Neural cell (in vitro differentiated cells): ENCODE data around the gene MUC12. TPM values are rescaled to one million over a fixed set of nuclear protein-coding genes. Genes with fewer than 3 reads are reported as not detected.

Source experiments
- H2AFZ ChIP-seq: fragments of 200-600, 300-800 bp; sonication (generic), shearing (Covaris generic); 2 replicates; pipeline ENCODE4 v1.6.0; 2014; ENCODE audit warnings: low read depth, mild to moderate bottlenecking, antibody characterized with exemption, low read length, moderate library complexity
- H3F3A ChIP-seq: fragments of 200-600 bp; shearing (Covaris generic); 2 replicates; pipeline ENCODE4 v1.6.1; 2016; ENCODE audit warnings: mild to moderate bottlenecking, moderate library complexity, mixed read lengths, antibody characterized with exemption, low read length; ENCODE audit not compliant: insufficient read depth, poor library complexity, severe bottlenecking
- H3K27ac ChIP-seq: fragments of 200-600, 300-800 bp; sonication (generic), shearing (Covaris generic); 2 replicates; pipeline ENCODE4 v1.5.1; 2014; ENCODE audit warnings: mild to moderate bottlenecking, low read length, moderate library complexity
- H3K27me3 ChIP-seq: fragments of 300-800, 200-600 bp; sonication (generic), shearing (Covaris generic); 2 replicates; pipeline ENCODE4 v1.6.0; 2014; ENCODE audit warnings: mild to moderate bottlenecking, low read depth, low read length, moderate library complexity; ENCODE audit not compliant: insufficient read depth
- H3K36me3 ChIP-seq: fragments of 300-800, 200-600 bp; sonication (generic), shearing (Covaris generic); 2 replicates; pipeline ENCODE4 v1.5.1; 2014; ENCODE audit warnings: mild to moderate bottlenecking, antibody characterized with exemption, low read length, moderate library complexity; ENCODE audit not compliant: insufficient read depth
- H3K4me2 ChIP-seq: fragments of 300-800, 200-600 bp; sonication (generic), shearing (Covaris generic); 2 replicates; pipeline ENCODE4 v1.6.0; 2014; ENCODE audit warnings: mild to moderate bottlenecking, low read length
- H3K4me3 ChIP-seq: fragments of 300-800, 200-600 bp; sonication (generic), shearing (Covaris generic); 2 replicates; pipeline ENCODE4 v1.5.1; 2014; ENCODE audit warnings: mild to moderate bottlenecking, low read length, moderate library complexity
- H3K79me2 ChIP-seq: fragments of 200-600 bp; shearing (Covaris generic); replicated peaks from 2 replicates; pipeline ENCODE4 v1.6.0; 2014; ENCODE audit warnings: mild to moderate bottlenecking, low read length, moderate library complexity; ENCODE audit not compliant: insufficient read depth
- H3K9ac ChIP-seq: fragments of 300-800, 200-600 bp; sonication (generic), shearing (Covaris generic); 2 replicates; pipeline ENCODE4 v1.6.1; 2016; ENCODE audit warnings: mild to moderate bottlenecking, low read length, mixed read lengths
- H3K9me2 ChIP-seq: fragments of 200-600 bp; shearing (Covaris generic); 2 replicates; pipeline ENCODE4 v1.6.1; 2016; ENCODE audit warnings: mild to moderate bottlenecking, low read length, mixed read lengths; ENCODE audit not compliant: insufficient read depth
- H3K9me3 ChIP-seq: fragments of 200-600, 300-800 bp; sonication (generic), shearing (Covaris generic); 2 replicates; pipeline ENCODE4 v1.6.1; 2016; ENCODE audit warnings: mild to moderate bottlenecking, mixed run types, low read length, moderate library complexity, mixed read lengths
- H4K20me1 ChIP-seq: fragments of 200-600 bp; shearing (Covaris generic); 2 replicates; pipeline ENCODE4 v1.6.1; 2016; ENCODE audit warnings: mild to moderate bottlenecking, mixed run types; ENCODE audit not compliant: insufficient read depth
- EP300 ChIP-seq: fragments of 450-650 bp; conservative IDR thresholded peaks from 2 replicates; pipeline ENCODE4 v1.6.1; 2014; ENCODE audit warnings: antibody characterized with exemption, mild to moderate bottlenecking, moderate library complexity; ENCODE audit not compliant: poor library complexity, severe bottlenecking
- EZH2 ChIP-seq: fragments of 200-600, 300-800 bp; shearing (Covaris generic), sonication (generic); IDR thresholded peaks from 2 replicates; pipeline ENCODE4 v1.6.1; 2014; ENCODE audit warnings: antibody characterized with exemption, low read length, borderline replicate concordance, mild to moderate bottlenecking; ENCODE audit not compliant: insufficient read depth, poor library complexity, severe bottlenecking
- MXI1 ChIP-seq: fragments of 450-650 bp; conservative IDR thresholded peaks from 2 replicates; pipeline ENCODE4 v1.6.1; 2014; ENCODE audit warnings: antibody characterized with exemption, mild to moderate bottlenecking; ENCODE audit not compliant: poor library complexity, severe bottlenecking
- POLR2AphosphoS5 ChIP-seq: IDR thresholded peaks from 2 replicates; pipeline ENCODE4 v1.6.1; 2012
- RAD21 ChIP-seq: fragments of 450-650 bp; conservative IDR thresholded peaks from 2 replicates; pipeline ENCODE4 v1.6.1; 2014; ENCODE audit warnings: antibody characterized with exemption, mild to moderate bottlenecking, moderate library complexity
- REST ChIP-seq: IDR thresholded peaks from 2 replicates; pipeline ENCODE4 v1.6.1; 2012; ENCODE audit warnings: borderline replicate concordance
- SMC3 ChIP-seq: fragments of 450-650 bp; conservative IDR thresholded peaks from 2 replicates; pipeline ENCODE4 v1.6.1; 2014; ENCODE audit warnings: antibody characterized with exemption, mild to moderate bottlenecking, moderate library complexity; ENCODE audit not compliant: poor library complexity
- TAF1 ChIP-seq: IDR thresholded peaks from 2 replicates; pipeline ENCODE4 v1.6.1; 2012; ENCODE audit warnings: low read depth
- polyA plus RNA-seq: library from polyadenylated mRNA; depleted of rRNA; stranded (reverse); fragments of >200 nt; gene quantifications from 2 replicates; pipeline ENCODE4 v1.2.3, GENCODE V29; 2014
- TF ChIP-seq, protein P1 (sequence below): fragments of 450-650 bp; IDR thresholded peaks from 2 replicates; pipeline ENCODE4 v1.5.1; 2014; ENCODE audit warnings: antibody characterized with exemption, mild to moderate bottlenecking, moderate library complexity; ENCODE audit not compliant: poor library complexity, severe bottlenecking

The MUC12 gene
- polyA plus RNA-seq, 1 donor from 2014 or later, result not detected

DNA sequence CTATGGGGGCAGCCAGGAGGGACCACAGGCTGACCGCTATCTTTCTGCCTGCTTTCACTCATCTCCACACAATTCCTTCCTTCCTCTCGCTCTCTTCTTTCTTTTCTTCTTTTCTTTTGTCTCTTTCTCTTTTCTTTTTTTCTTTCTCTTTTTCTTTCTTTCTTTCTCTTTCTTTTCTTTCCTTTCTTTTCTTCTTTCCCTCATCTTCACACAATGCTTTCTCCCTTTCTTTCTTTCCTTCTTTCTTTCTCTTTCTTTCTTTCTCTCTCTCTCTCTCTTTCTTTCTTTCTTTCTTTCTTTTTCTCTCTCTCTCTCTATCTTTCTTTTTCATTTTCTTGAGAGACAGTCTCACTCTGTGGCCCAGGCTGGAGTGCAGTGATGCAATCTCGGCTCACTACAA, 6.8 kb upstream of the MUC12 start:
- Histone ChIP-seq H4K20me1 (no peaks in the 10 kb centered on the region), H3K9me2 (no peaks in the 10 kb centered on the region), H2AFZ (no peak overlapping the region), H3K4me2 (no peak overlapping the region), H3K4me3 (no peak overlapping the region), H3F3A (no peaks in the 10 kb centered on the region), H3K9ac (no peak overlapping the region), H3K27me3 (peaks cover 36% of the 10 kb centered on the region), H3K36me3 (no peaks in the 10 kb centered on the region), H3K9me3 (no peaks in the 10 kb centered on the region), H3K79me2 (no peaks in the 10 kb centered on the region), H3K27ac (no peak overlapping the region)
- TF ChIP-seq REST, result no peak
- TF ChIP-seq RAD21, result no peak
- TF ChIP-seq MXI1, result no peak
- no peak for TF ChIP-seq SMC3
- TF ChIP-seq POLR2AphosphoS5, result no peak
- TF ChIP-seq EZH2, result no peak
- no peak for TF ChIP-seq EP300
- TF ChIP-seq, protein P1, sequence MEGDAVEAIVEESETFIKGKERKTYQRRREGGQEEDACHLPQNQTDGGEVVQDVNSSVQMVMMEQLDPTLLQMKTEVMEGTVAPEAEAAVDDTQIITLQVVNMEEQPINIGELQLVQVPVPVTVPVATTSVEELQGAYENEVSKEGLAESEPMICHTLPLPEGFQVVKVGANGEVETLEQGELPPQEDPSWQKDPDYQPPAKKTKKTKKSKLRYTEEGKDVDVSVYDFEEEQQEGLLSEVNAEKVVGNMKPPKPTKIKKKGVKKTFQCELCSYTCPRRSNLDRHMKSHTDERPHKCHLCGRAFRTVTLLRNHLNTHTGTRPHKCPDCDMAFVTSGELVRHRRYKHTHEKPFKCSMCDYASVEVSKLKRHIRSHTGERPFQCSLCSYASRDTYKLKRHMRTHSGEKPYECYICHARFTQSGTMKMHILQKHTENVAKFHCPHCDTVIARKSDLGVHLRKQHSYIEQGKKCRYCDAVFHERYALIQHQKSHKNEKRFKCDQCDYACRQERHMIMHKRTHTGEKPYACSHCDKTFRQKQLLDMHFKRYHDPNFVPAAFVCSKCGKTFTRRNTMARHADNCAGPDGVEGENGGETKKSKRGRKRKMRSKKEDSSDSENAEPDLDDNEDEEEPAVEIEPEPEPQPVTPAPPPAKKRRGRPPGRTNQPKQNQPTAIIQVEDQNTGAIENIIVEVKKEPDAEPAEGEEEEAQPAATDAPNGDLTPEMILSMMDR, result no peak
- TF ChIP-seq TAF1, result no peak

DNA sequence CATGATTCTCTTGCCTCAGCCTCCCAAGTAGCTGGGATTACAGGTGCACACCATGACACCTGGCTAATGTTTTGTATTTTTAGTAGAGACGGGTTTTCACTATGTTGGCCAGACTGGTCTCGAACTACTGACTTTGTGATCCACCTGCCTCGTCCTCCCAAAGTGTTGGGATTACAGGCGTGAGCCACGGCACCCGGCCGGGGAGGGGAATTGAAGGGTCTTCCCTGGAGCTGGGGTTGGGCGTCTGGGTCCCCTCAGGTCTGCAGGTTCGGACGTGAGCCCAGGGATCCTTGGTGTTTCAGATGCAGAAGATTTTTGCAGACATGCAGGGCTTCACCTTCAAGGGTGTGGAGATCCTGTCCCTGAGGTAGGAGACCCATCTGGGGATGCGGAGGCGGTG, 6.0 kb upstream of the MUC12 start:
- Histone ChIP-seq H3K36me3 (no peaks in the 10 kb centered on the region), H3F3A (no peaks in the 10 kb centered on the region), H3K9me3 (no peaks in the 10 kb centered on the region), H3K27ac (no peak overlapping the region), H2AFZ (no peak overlapping the region), H3K27me3 (peaks cover 45% of the 10 kb centered on the region), H4K20me1 (no peaks in the 10 kb centered on the region), H3K9ac (no peak overlapping the region), H3K79me2 (no peaks in the 10 kb centered on the region), H3K9me2 (no peaks in the 10 kb centered on the region), H3K4me2 (no peak overlapping the region), H3K4me3 (no peak overlapping the region)
- TF ChIP-seq TAF1, result no peak
- TF ChIP-seq, protein P1, result no peak
